Hepatocyte (in vitro differentiated cells): ENCODE measurements around the gene DLG2.

ENCODE experiments used
- EZH2 ChIP-seq: fragments of 200-600 bp; sonication (generic); IDR thresholded peaks from 2 replicates; pipeline ENCODE4 v1.6.1; 2016; ENCODE audit warnings: antibody characterized with exemption, mild to moderate bottlenecking, borderline replicate concordance
- EZH2phosphoT487 ChIP-seq: fragments of 200-600 bp; sonication (generic); IDR thresholded peaks from one replicate; pipeline ENCODE4 v1.6.1; 2018; ENCODE audit warnings: antibody characterized with exemption, mild to moderate bottlenecking, low read depth, moderate library complexity; ENCODE audit not compliant: unreplicated experiment, severe bottlenecking
- TF ChIP-seq, protein P1 (sequence below): fragments of 200-600 bp; sonication (generic); IDR thresholded peaks from 2 replicates; pipeline ENCODE4 v1.5.1; 2016; ENCODE audit warnings: antibody characterized with exemption, mild to moderate bottlenecking; ENCODE audit not compliant: poor library complexity

DNA sequence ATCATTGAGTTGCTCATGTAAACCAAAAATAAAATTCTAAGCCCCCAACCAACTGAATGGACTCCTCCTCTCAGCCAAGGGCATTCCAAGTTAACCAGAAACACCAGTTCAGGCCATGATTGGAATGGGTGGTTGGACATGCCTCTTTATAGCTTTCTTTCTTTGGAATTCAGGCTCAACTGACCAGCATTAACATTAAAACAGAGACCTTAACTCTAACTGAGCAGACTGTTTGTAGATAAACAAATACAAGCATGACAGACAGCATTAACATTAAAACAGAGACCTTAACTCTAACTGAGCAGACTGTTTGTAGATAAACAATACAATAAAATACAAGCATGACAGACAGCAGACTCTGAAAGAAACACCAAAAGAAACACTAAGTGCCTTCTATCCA lies 278.2 kb downstream of the DLG2 start:
- TF ChIP-seq EZH2phosphoT487 (no peak), EZH2 (no peak)
- TF ChIP-seq, protein P1, sequence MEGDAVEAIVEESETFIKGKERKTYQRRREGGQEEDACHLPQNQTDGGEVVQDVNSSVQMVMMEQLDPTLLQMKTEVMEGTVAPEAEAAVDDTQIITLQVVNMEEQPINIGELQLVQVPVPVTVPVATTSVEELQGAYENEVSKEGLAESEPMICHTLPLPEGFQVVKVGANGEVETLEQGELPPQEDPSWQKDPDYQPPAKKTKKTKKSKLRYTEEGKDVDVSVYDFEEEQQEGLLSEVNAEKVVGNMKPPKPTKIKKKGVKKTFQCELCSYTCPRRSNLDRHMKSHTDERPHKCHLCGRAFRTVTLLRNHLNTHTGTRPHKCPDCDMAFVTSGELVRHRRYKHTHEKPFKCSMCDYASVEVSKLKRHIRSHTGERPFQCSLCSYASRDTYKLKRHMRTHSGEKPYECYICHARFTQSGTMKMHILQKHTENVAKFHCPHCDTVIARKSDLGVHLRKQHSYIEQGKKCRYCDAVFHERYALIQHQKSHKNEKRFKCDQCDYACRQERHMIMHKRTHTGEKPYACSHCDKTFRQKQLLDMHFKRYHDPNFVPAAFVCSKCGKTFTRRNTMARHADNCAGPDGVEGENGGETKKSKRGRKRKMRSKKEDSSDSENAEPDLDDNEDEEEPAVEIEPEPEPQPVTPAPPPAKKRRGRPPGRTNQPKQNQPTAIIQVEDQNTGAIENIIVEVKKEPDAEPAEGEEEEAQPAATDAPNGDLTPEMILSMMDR: no peak
